H1 (cell line): ENCODE data around the gene B3GALT6. TPM values are rescaled to one million over a fixed set of nuclear protein-coding genes. Genes with fewer than 3 reads are reported as not detected.

Experiments
- CTCF ChIA-PET: fragments of 300-600 bp; sonication (Branson Sonifier 250); formaldehyde crosslinking; loops from one replicate; lab custom pipeline; 2021; ENCODE audit not compliant: partially characterized antibody; lab: Charles Lee
- POLR2A ChIA-PET: fragments of 300-600 bp; sonication (Branson Sonifier 250); formaldehyde crosslinking; loops from one replicate; lab custom pipeline; 2021; ENCODE audit warnings: inconsistent platforms; ENCODE audit not compliant: partially characterized antibody; lab: Charles Lee
- DNase-seq, 2 experiments: peaks; one replicate each; pipeline versions ENCODE4 v3.0.0 to v3.0.0-alpha.2; 2010 to 2022; ENCODE audit warnings: low spot score in 2 of 2, low read depth in 1 of 2, mixed read lengths in 1 of 2
- FAIRE-seq: peaks from 2 replicates; lab custom pipeline; 2011; peaks lifted over from hg19 to GRCh38; lab: Jason Lieb, UNC
- H2AFZ ChIP-seq: 2 replicates; pipeline ENCODE4 v1.8.1; 2012; ENCODE audit warnings: low read length, inconsistent platforms
- H2AK5ac ChIP-seq: 2 replicates; pipeline ENCODE4 v1.6.1; 2013; ENCODE audit warnings: low read depth, low read length
- H2BK120ac ChIP-seq: replicated peaks from 2 replicates; pipeline ENCODE3; 2013; ENCODE audit warnings: low read depth, low read length, inconsistent platforms
- H2BK12ac ChIP-seq: 2 replicates; pipeline ENCODE4 v1.6.1; 2013; ENCODE audit warnings: low read depth, low read length
- H2BK15ac ChIP-seq: 2 replicates; pipeline ENCODE4 v1.6.1; 2013; ENCODE audit warnings: low read length
- H2BK20ac ChIP-seq: 2 replicates; pipeline ENCODE4 v1.6.1; 2013; ENCODE audit warnings: low read length
- H2BK5ac ChIP-seq: 2 replicates; pipeline ENCODE4 v1.6.1; 2013; ENCODE audit warnings: low read depth, low read length
- H3K14ac ChIP-seq: 2 replicates; pipeline ENCODE4 v1.6.1; 2013; ENCODE audit warnings: inconsistent platforms; ENCODE audit not compliant: insufficient read length
- H3K18ac ChIP-seq: 2 replicates; pipeline ENCODE4 v1.6.1; 2013; ENCODE audit warnings: low read length; ENCODE audit errors: extremely low read depth
- H3K23ac ChIP-seq: 2 replicates; pipeline ENCODE4 v1.6.1; 2013; ENCODE audit warnings: inconsistent platforms; ENCODE audit not compliant: insufficient read length
- H3K23me2 ChIP-seq: 2 replicates; pipeline ENCODE4 v1.6.1; 2013; ENCODE audit warnings: low read depth, low read length
- H3K27ac ChIP-seq: 2 replicates; pipeline ENCODE4 v1.6.1; 2011; ENCODE audit warnings: low read depth, low read length, inconsistent platforms
- H3K27me3 ChIP-seq, 4 experiments: replicated peaks in 1 of 4; 1 replicate in 1 of 4; 2 replicates in 3 of 4; pipeline versions ENCODE4 v1.6.1 to v1.8.1; 2011 to 2013; ENCODE audit warnings: low read length in 3 of 4, mild to moderate bottlenecking in 3 of 4, inconsistent platforms in 2 of 4, mixed read lengths in 2 of 4, moderate library complexity in 1 of 4; ENCODE audit not compliant: control insufficient read depth in 3 of 4, insufficient read depth in 3 of 4; ENCODE audit errors: extremely low read depth in 1 of 4
- H3K36me3 ChIP-seq, 4 experiments: 2 replicates each; pipeline versions ENCODE4 v1.6.1 to v1.8.1; 2011 to 2013; ENCODE audit warnings: mild to moderate bottlenecking in 4 of 4, low read length in 3 of 4, moderate library complexity in 2 of 4, control low read depth in 1 of 4, inconsistent platforms in 1 of 4; ENCODE audit not compliant: insufficient read depth in 4 of 4, control insufficient read depth in 2 of 4
- H3K4ac ChIP-seq: replicated peaks from 2 replicates; pipeline ENCODE3; 2013; ENCODE audit warnings: low read length, low read depth, mixed read lengths, inconsistent platforms; ENCODE audit not compliant: insufficient read length
- H3K4me1 ChIP-seq, 4 experiments: replicated peaks in 1 of 4; 1 replicate in 1 of 4; 2 replicates in 3 of 4; pipeline versions ENCODE4 v1.6.1 to v1.8.1; 2011 to 2013; ENCODE audit warnings: low read length in 3 of 4, inconsistent platforms in 2 of 4, mixed read lengths in 1 of 4; ENCODE audit not compliant: insufficient read depth in 4 of 4, control insufficient read depth in 3 of 4
- H3K4me2 ChIP-seq, 2 experiments: 2 replicates each; pipeline versions ENCODE4 v1.6.1 to v1.8.1; 2011 to 2013; ENCODE audit warnings: low read depth in 2 of 2, low read length in 2 of 2, control low read depth in 1 of 2, inconsistent platforms in 1 of 2, mild to moderate bottlenecking in 1 of 2; ENCODE audit not compliant: insufficient read depth in 1 of 2
- H3K4me3 ChIP-seq, 4 experiments: fragments of 200-600, 300-600 bp in 1 of 4; sonication (generic), shearing (Covaris generic), sonication (Bioruptor Twin) in 1 of 4; 2 replicates each; pipeline versions ENCODE4 v1.5.1 to v1.8.1; 2011 to 2016; ENCODE audit warnings: low read length in 4 of 4, low read depth in 3 of 4, control low read depth in 2 of 4, inconsistent platforms in 2 of 4, mild to moderate bottlenecking in 2 of 4, mixed read lengths in 1 of 4, moderate library complexity in 1 of 4; ENCODE audit not compliant: insufficient read depth in 2 of 4; ENCODE audit errors: extremely low read depth in 1 of 4
- H3K56ac ChIP-seq: replicated peaks from 2 replicates; pipeline ENCODE3; 2013; ENCODE audit warnings: low read depth, mild to moderate bottlenecking, mixed read lengths, low read length, inconsistent platforms; ENCODE audit not compliant: insufficient read length
- H3K79me1 ChIP-seq: 2 replicates; pipeline ENCODE4 v1.6.1; 2013; ENCODE audit warnings: low read depth, low read length, control low read depth
- H3K79me2 ChIP-seq, 2 experiments: 2 replicates each; pipeline versions ENCODE4 v1.6.1 to v1.8.1; 2012 to 2013; ENCODE audit warnings: low read length in 2 of 2, mild to moderate bottlenecking in 2 of 2, inconsistent platforms in 1 of 2; ENCODE audit not compliant: insufficient read depth in 2 of 2, control insufficient read depth in 1 of 2
- H3K9ac ChIP-seq, 4 experiments: replicated peaks in 1 of 4; 1 replicate in 1 of 4; 2 replicates in 3 of 4; pipeline versions ENCODE4 v1.6.1 to v1.8.1; 2011 to 2013; ENCODE audit warnings: low read depth in 3 of 4, low read length in 3 of 4, control low read depth in 2 of 4, mild to moderate bottlenecking in 2 of 4, moderate library complexity in 2 of 4, inconsistent platforms in 1 of 4; ENCODE audit errors: extremely low read depth in 1 of 4
- H3K9me3 ChIP-seq, 2 experiments: 2 replicates each; pipeline versions ENCODE4 v1.6.1 to v1.8.1; 2012 to 2013; ENCODE audit warnings: mild to moderate bottlenecking in 2 of 2, moderate library complexity in 2 of 2, control low read depth in 1 of 2, inconsistent platforms in 1 of 2, low read depth in 1 of 2, low read length in 1 of 2, mixed read lengths in 1 of 2; ENCODE audit not compliant: insufficient read depth in 2 of 2
- H4K20me1 ChIP-seq, 2 experiments: replicated peaks in 1 of 2; 2 replicates each; pipeline versions ENCODE3 to v1.8.1; 2011 to 2013; ENCODE audit warnings: inconsistent platforms in 2 of 2, low read length in 2 of 2, mild to moderate bottlenecking in 1 of 2; ENCODE audit not compliant: insufficient read depth in 2 of 2, control insufficient read depth in 1 of 2
- H4K5ac ChIP-seq: 2 replicates; pipeline ENCODE4 v1.6.1; 2013; ENCODE audit warnings: low read length, low read depth, mixed read lengths, inconsistent platforms; ENCODE audit not compliant: insufficient read length
- H4K8ac ChIP-seq: 2 replicates; pipeline ENCODE4 v1.8.0; 2013; ENCODE audit warnings: mild to moderate bottlenecking, moderate library complexity, low read length, inconsistent platforms; ENCODE audit not compliant: insufficient read depth; ENCODE audit errors: extremely low read depth
- H4K91ac ChIP-seq: replicated peaks from 2 replicates; pipeline ENCODE3; 2013; ENCODE audit warnings: low read length, mixed read lengths, inconsistent platforms; ENCODE audit not compliant: insufficient read length
- CHD1 ChIP-seq: IDR thresholded peaks from 2 replicates; pipeline ENCODE4 v1.6.1; 2012; ENCODE audit warnings: low read depth, low read length, improper control_type of control experiment
- EP300 ChIP-seq, 2 experiments: IDR thresholded peaks; 1 replicate in 1 of 2; 2 replicates in 1 of 2; pipeline ENCODE4 v1.6.1; 2011 to 2012; ENCODE audit warnings: low read depth in 2 of 2, low read length in 2 of 2, mild to moderate bottlenecking in 2 of 2, borderline replicate concordance in 1 of 2, inconsistent platforms in 1 of 2, moderate library complexity in 1 of 2
- GTF2F1 ChIP-seq: IDR thresholded peaks from 2 replicates; pipeline ENCODE4 v1.6.1; 2012; ENCODE audit warnings: low read depth, low read length, improper control_type of control experiment, borderline replicate concordance
- JUN ChIP-seq: IDR thresholded peaks from 2 replicates; pipeline ENCODE4 v1.6.1; 2011; ENCODE audit warnings: low read depth, mild to moderate bottlenecking, improper control_type of control experiment, low read length
- POLR2A ChIP-seq, 2 experiments: IDR thresholded peaks; 1 replicate in 1 of 2; 2 replicates in 1 of 2; pipeline ENCODE4 v1.6.1; 2011; ENCODE audit warnings: low read depth in 2 of 2, low read length in 2 of 2, mild to moderate bottlenecking in 2 of 2; ENCODE audit errors: control extremely low read depth in 1 of 2
- RNF2 ChIP-seq: fragments of 200-900, 300-1000 bp; sonication (generic); IDR thresholded peaks from 2 replicates; pipeline ENCODE4 v1.7.1; 2016; ENCODE audit warnings: borderline replicate concordance, low read depth, mild to moderate bottlenecking, antibody characterized with exemption, low read length; ENCODE audit not compliant: poor library complexity, severe bottlenecking; ENCODE audit errors: missing control alignments
- RXRA ChIP-seq: IDR thresholded peaks from 2 replicates; pipeline ENCODE4 v1.6.1; 2011; ENCODE audit warnings: low read depth, mild to moderate bottlenecking, low read length, moderate library complexity; ENCODE audit not compliant: insufficient read depth
- TBP ChIP-seq: IDR thresholded peaks from 2 replicates; pipeline ENCODE4 v1.6.1; 2011; ENCODE audit warnings: low read depth, low read length, improper control_type of control experiment
- TCF12 ChIP-seq: IDR thresholded peaks from 2 replicates; pipeline ENCODE4 v1.6.1; 2011; ENCODE audit warnings: low read depth, mild to moderate bottlenecking, low read length
- WGBS, 2 experiments: shearing (Covaris generic) in 1 of 2; methylation state at CpG; one replicate each; pipeline versions ENCODE4 v1.1.6 to v1.1.7; 2013 to 2015; ENCODE audit warnings: low lambda C conversion rate in 2 of 2, mixed read lengths in 2 of 2, inconsistent platforms in 1 of 2, low coverage in 1 of 2, missing lambda C conversion rate in 1 of 2; ENCODE audit not compliant: insufficient replicate concordance in 2 of 2, insufficient coverage in 1 of 2, insufficient read length in 1 of 2; ENCODE audit errors: extremely low coverage in 1 of 2, missing lambda C conversion rate in 1 of 2; 5-methylcytosine and 5-hydroxymethylcytosine counted together
- polyA plus RNA-seq, 7 experiments: library from polyadenylated mRNA; depleted of rRNA in 3 of 7; stranded (reverse) in 5 of 7; unstranded in 2 of 7; fragments of >200 nt in 5 of 7; fragments of 200-250 nt in 2 of 7; gene quantifications; 1 replicate in 5 of 7; 2 replicates in 1 of 7; 4 replicates in 1 of 7; pipeline versions ENCODE4 v1.2.1 to v1.2.3, GENCODE V29; 2011 to 2013; ENCODE audit warnings: missing spikeins in 2 of 7, mixed read lengths in 2 of 7
- total RNA-seq: library from RNA; stranded (reverse); fragmentation: NEBNext Ultra II Directional; extraction: Animal tissue kit (Norgen Biotek cat#: 25700); gene quantifications from 2 replicates; pipeline ENCODE4 v1.2.1, GENCODE V29; 2021
- TF ChIP-seq, protein P1 (sequence below): IDR thresholded peaks from 2 replicates; pipeline ENCODE4 v1.6.1; 2011; ENCODE audit warnings: low read depth, mild to moderate bottlenecking, low read length; ENCODE audit not compliant: insufficient read depth
- TF ChIP-seq, protein P2 (sequence below): IDR thresholded peaks from 2 replicates; pipeline ENCODE4 v1.6.1; 2012; ENCODE audit warnings: inconsistent platforms

The B3GALT6 gene
- total and polyA plus RNA-seq, 2 of the 8 experiments (the other 6 are each of a cell fraction or from before 2014, with no cell fraction given), result 18.4 to 20.4 TPM

DNA sequence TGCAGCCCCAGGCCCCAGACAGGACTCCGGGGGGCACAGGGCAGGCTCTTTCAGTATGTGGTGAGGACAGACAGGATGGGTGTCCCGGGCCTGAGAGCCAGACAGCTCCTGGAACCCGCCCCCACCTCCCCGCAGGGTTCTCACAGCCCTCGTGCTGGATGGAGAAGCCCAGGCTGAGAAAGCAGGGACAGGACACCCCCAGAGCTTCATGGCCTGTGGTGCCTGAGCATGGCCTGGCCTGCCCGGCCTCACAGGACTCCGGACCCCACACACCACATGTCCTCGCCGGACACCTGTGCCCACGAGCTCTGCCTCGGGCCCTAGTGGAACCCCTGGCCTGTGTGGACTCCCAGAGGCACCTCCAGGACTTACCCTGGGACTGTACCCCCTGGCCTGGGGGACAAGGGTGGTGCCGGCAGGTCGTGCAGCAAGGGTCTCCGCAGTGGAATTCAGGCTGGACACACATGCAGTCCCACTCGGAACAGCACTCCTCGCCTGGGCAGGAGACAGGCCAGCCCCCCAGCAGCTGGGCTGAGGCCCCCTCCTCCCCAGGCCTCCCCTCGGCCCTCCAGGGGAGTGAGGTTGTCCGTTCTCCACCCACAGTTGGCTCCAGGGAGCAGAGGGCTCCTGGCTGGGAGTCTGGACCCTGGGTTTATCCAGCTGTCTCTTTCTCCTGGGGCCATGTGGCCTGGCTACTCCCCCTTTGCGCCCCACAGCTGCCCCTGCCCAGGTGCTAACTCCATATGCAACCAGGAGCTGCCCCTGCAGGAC is 26.9 kb upstream of the B3GALT6 start:
- Histone ChIP-seq H2BK5ac (no peak overlapping the region), H3K23me2 (peaks cover 8% of the 10 kb centered on the region; the same call in 1 of the 2 replicates), H3K18ac (no peak overlapping the region), H3K4me3 (no peak overlapping the region), H2BK15ac (no peak overlapping the region), H2AK5ac (peak overlapping the region; percentile 19; the same call in 1 of the 2 replicates), H3K4ac (no peak overlapping the region), H3K9ac (no peak overlapping the region), H3K23ac (no peak overlapping the region), H3K9me3 (no peaks in the 10 kb centered on the region), H3K4me2 (peak overlapping the region in 1 of 2 experiments; percentile 67; a peak in 2 of 4 replicates), H3K4me1 (peaks cover 0 to 16% (median 6%) of the 10 kb centered on the region in 4 experiments; a peak in 6 of 7 replicates), H3K27ac (no peak overlapping the region), H3K36me3 (no peaks in the 10 kb centered on the region), H2AFZ (no peak overlapping the region), H3K79me1 (no peaks in the 10 kb centered on the region), H3K27me3 (peaks cover 2 to 19% (median 17%) of the 10 kb centered on the region in 4 experiments), H4K8ac (no peak overlapping the region; the same call in 1 of the 2 replicates), H2BK120ac (no peak overlapping the region), H4K20me1 (no peaks in the 10 kb centered on the region), H3K79me2 (no peaks in the 10 kb centered on the region), H4K91ac (no peak overlapping the region), H2BK12ac (no peak overlapping the region), H2BK20ac (no peak overlapping the region), H4K5ac (no peak overlapping the region), H3K56ac (no peak overlapping the region), H3K14ac (no peak overlapping the region)
- no peak for DNase-seq
- FAIRE-seq, result no peak
- ChIA-PET CTCF (interaction anchor here (0.6 to 1.9 kb wide), 14 partner anchors 10 to 167 kb away, joined by 3 to 5 read pairs (median 3); no protein-coding TSS in a partner anchor), POLR2A (interaction anchor here (0.8 kb wide), 1 partner anchor 37 kb away, joined by 3 read pairs; no protein-coding TSS in a partner anchor)
- 88% methylated on average over 17 of the region's 19 CpGs; no CpG with 5 or more reads in 1 of the 2 experiments for WGBS, 2 experiments
- TF ChIP-seq RXRA (no peak), TBP (no peak), GTF2F1 (no peak), CHD1 (no peak), TCF12 (no peak), JUN (no peak), POLR2A (IDR thresholded peaks at IDR 0.05; ENCODE audit: control extremely low read depth in 1 of 2, low read depth in 2 of 2, low read length in 2 of 2) (no peak), EP300 (IDR thresholded peaks at IDR 0.05; ENCODE audit: borderline replicate concordance in 1 of 2, low read depth in 2 of 2, low read length in 2 of 2) (no peak), RNF2 (no peak)
- TF ChIP-seq, protein P1, sequence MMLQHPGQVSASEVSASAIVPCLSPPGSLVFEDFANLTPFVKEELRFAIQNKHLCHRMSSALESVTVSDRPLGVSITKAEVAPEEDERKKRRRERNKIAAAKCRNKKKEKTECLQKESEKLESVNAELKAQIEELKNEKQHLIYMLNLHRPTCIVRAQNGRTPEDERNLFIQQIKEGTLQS, result no peak
- TF ChIP-seq, protein P2, sequence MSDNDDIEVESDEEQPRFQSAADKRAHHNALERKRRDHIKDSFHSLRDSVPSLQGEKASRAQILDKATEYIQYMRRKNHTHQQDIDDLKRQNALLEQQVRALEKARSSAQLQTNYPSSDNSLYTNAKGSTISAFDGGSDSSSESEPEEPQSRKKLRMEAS, result no peak
